GM12892 (cell line): ENCODE results near the gene VMO1.

ENCODE experiments used
- POLR2A ChIP-seq: IDR thresholded peaks from 2 replicates; pipeline ENCODE4 v1.6.1; 2011; ENCODE audit warnings: low read depth, low read length, control low read depth
- POLR2AphosphoS5 ChIP-seq: IDR thresholded peaks from 2 replicates; pipeline ENCODE4 v1.6.1; 2011; ENCODE audit warnings: low read depth, low read length, control low read depth

DNA sequence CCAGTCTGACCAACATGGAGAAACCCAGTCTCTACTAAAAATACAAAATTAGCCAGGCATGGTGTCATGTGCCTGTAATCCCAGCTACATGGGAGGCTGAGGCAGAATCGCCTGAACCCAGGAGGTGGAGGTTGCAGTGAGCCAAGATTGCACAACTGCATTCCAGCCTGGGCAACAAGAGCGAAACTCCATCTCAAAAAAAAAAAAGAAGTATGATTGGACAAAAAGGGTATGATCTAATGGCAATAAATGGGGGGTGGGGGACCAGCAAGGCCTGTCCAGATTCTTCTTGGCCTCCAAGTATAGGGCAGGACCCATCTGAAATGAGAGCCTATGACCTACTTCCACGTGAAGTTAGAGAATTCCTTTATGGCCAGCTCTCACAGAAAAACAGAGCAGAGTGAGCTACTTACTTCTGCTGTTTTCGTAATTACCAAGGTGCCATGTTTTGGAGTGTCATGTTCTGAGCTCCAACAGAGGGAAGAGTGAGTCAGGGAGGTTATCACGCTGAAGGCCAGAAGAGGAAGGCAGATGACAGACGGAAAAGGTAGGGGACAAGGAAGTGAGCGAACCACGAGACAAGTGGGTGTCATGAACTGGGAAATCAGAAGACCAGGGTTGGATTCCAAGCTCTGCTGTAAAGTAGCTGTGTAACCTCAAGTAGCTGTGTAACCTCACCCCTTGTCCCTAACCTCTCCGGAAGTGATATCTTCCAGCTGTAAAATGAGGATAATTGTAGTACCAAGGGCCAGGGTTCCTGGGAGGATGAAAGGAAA, 50.1 kb downstream of the VMO1 start:
- no peak for TF ChIP-seq POLR2AphosphoS5
- TF ChIP-seq POLR2A = no peak
